ENCODE data around the gene GAGE12J.
"Not testable (repeated sequence)": the region's sequence is repeated elsewhere in the genome, so short reads cannot be mapped to it uniquely, and the experiment has no call there.

Gene GAGE12J

GRCh38 chrX:49312176-49312575 is 9.7 kb upstream of the GAGE12J start:
- DNase-seq: no peak

DNA sequence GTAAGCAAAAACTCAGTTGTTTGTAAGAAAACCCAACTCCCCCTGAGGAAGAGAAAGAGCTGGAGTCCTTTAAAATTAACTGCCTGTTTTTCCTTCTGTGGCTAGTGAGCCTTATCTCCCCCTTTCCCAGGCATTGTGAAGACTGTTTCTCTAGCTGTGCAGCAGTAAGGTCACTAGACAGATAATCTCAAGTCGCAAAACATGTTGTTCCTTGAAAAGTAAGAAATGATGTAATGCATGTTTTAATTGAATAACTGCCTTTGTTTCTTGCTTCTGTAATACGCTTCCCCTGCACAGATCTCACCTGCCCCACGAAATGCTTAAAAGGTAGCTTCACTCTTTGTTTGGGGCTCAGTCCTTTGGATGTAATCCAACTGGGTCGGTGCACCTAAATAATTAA is 5.8 kb upstream of the GAGE12J start:
- DNase-seq: no peak

- DNase-seq: not testable (repeated sequence)
These were observed 429 bp downstream of the GAGE12J start for GRCh38 chrX:49322266-49322665.

DNA sequence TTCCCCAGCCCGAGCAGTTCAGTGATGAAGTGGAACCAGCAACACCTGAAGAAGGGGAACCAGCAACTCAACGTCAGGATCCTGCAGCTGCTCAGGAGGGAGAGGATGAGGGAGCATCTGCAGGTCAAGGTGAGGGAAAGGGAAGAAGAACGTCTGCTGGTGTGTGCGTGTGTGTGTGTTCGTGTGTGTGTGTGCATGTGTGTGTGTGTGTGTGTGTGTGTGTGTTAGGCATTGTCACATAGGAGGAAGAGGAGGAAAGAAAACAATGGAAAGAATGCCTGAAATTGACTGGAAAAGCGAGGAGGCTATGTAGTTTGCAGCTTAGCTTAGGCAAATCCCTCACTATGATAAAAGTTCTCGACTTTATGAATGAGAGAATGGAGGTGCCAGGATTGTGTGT is 1.9 kb downstream of the GAGE12J start:
- DNase-seq: not testable (repeated sequence)

DNA sequence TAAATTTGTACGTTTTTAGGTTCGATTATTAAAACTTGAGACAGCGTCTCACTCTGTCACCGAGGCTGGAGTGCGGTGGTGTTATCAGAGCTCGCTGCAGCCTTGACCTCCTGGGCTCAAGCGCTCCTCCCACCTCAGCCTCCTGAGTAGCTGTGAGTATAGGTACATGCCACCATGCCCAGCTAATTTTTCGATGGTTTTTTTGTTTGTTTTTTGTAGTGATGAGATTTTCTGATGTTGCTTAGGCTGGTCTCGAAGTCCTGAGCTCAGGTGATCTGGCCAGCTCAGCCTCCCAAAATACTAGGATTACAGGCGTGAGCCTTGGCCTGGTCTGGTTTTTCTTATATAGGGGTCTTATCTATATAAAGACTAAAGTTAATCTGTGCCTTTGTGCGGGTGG is 8.6 kb downstream of the GAGE12J start:
- DNase-seq: not testable (repeated sequence)

GRCh38 chrX:49331282-49331681 is 9.4 kb downstream of the GAGE12J start, which contains the start of gene GAGE13:
TSS of gene GAGE13 (plus strand) at chrX:49331582. CDS start at chrX:49332738, 1,156 bp downstream.
- not testable (repeated sequence) for DNase-seq

DNA sequence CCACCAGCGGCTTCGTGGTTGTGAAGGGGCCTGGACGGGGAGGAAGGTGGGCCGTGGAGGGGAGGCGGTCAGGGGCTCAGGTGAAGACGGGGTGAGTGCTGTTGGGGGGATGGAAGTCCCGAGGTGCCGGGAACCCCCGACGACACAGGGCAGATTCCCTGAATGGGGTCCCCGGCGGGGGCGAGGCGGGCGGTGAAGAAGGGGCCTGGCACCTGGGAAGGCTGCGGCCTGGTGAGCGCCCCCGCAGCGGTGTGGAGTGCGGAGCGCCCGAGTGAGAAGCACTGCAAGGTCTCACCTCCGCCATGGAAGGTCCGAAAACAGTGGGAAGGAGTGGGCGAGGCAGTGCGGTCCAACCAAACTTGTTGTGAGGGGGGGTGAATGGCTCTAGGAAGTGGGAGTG is 10.0 kb downstream of the GAGE12J start:
- DNase-seq: not testable (repeated sequence)

DNA sequence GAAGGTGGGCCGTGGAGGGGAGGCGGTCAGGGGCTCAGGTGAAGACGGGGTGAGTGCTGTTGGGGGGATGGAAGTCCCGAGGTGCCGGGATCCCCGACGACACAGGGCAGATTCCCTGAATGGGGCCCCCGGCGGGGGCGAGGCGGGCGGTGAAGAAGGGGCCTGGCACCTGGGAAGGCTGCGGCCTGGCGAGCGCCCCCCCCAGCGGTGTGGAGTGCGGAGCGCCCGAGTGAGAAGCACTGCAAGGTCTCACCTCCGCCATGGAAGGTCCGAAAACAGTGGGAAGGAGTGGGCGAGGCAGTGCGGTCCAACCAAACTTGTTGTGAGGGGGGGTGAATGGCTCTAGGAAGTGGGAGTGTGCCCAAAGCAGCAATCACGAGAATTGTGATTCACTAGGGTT is 19.6 kb downstream of the GAGE12J start:
- not testable (repeated sequence) for DNase-seq

- DNase-seq: not testable (repeated sequence)
These were observed 22.8 kb downstream of the GAGE12J start for GRCh38 chrX:49344496-49345175.

DNA sequence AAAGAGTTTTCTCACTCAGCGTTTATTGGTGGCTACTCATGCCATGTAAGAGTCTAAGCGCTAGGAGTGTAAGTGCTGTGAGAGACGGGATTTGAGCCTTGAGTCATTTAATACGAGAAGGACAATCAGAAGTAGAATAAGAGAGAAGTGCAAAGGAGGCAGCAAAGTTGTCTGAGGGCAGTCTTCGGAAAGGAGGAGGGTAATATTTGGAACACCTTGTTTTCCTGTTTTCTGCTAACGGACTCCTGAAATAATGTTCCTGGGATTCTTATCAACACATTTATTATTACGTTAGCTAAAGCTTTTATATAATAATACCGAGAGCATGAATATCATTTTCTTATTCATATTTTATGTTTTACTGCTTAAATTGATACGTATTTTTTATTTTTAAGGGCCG is 23.6 kb downstream of the GAGE12J start:
- not testable (repeated sequence) for DNase-seq

DNA sequence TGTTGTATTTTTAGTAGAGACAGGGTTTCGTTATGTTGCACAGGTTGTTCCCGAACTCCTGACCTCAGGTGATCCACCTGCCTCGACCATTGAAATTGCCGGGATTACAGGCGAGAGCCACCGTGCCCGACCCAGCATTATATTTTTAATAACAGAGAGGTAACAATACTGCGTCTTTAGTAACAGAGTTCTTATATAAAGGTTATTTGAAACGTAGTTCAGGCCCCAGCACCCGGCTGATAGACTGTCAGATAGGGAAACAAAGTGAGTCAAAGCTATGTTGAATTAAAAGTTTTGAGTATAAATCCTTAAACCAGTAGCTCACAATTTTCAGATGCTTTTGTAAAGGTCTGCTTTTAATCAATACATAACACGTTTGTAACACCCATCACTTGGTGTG is 24.3 kb downstream of the GAGE12J start:
- DNase-seq: not testable (repeated sequence)
